GM12878 (cell line): ENCODE measurements around the gene MBOAT1. TPM values are rescaled to one million over a fixed set of nuclear protein-coding genes. Genes with fewer than 3 reads are reported as not detected.

Experiments
- ATAC-seq: fragments of 200-7000 bp; cut with Tn5 transposase; 3 replicates; pipeline ENCODE4 v1.9.1; 2020; ENCODE audit warnings: mild to moderate bottlenecking, moderate library complexity
- BruUV-seq: library from RNA; stranded (reverse); fragments of 400-500 nt; replicated peaks from 2 replicates; lab custom pipeline; 2021; lab: Mats Ljungman, UMichigan
- CTCF ChIA-PET: fragments of 300-600 bp; sonication (Branson Sonifier 250); formaldehyde crosslinking; extraction: SDS; loops from one replicate; lab custom pipeline; 2021; ENCODE audit warnings: inconsistent platforms; lab: Yijun Ruan, JAX
- POLR2A ChIA-PET: fragments of 350-600 bp; formaldehyde crosslinking; extraction: SDS; loops from one replicate; lab custom pipeline; 2021; ENCODE audit warnings: inconsistent platforms; lab: Charles Lee
- RAD21 ChIA-PET: fragments of 300-600 bp; sonication (Branson Sonifier 250); formaldehyde crosslinking; loops from one replicate; lab custom pipeline; 2023; ENCODE audit warnings: antibody characterized with exemption; ENCODE audit not compliant: unreplicated experiment; lab: Charles Lee
- SMC1A ChIA-PET: fragments of 300-600 bp; sonication (Branson Sonifier 250); formaldehyde crosslinking; loops from one replicate; lab custom pipeline; 2023; ENCODE audit not compliant: unreplicated experiment, uncharacterized antibody; lab: Charles Lee
- DNase-seq: peaks from one replicate; pipeline ENCODE4 v3.0.0-alpha.2; 2011; ENCODE audit warnings: low read depth, low spot score
- FAIRE-seq: peaks from 3 replicates; lab custom pipeline; 2011; peaks lifted over from hg19 to GRCh38; lab: Jason Lieb, UNC
- H2AFZ ChIP-seq: 2 replicates; pipeline ENCODE4 v1.6.0; 2011; ENCODE audit warnings: low read depth, low read length, control low read depth; ENCODE audit not compliant: control insufficient read depth
- H3K27ac ChIP-seq: 2 replicates; pipeline ENCODE4 v1.5.1; 2011; ENCODE audit warnings: control low read depth; ENCODE audit not compliant: control insufficient read depth, insufficient read depth
- H3K27me3 ChIP-seq, 2 experiments: replicated peaks in 1 of 2; 2 replicates each; pipeline versions ENCODE4 v1.6.0 to v1.6.1; 2011; ENCODE audit warnings: low read length in 1 of 2; ENCODE audit not compliant: control insufficient read depth in 2 of 2, insufficient read depth in 2 of 2
- H3K36me3 ChIP-seq, 2 experiments: 2 replicates each; pipeline ENCODE4 v1.5.1; 2011; ENCODE audit warnings: low read length in 1 of 2; ENCODE audit not compliant: control insufficient read depth in 2 of 2, insufficient read depth in 2 of 2
- H3K4me1 ChIP-seq: 2 replicates; pipeline ENCODE4 v1.6.1; 2011; ENCODE audit warnings: mild to moderate bottlenecking, low read length, moderate library complexity, mixed read lengths; ENCODE audit not compliant: control insufficient read depth, insufficient read depth
- H3K4me2 ChIP-seq: 2 replicates; pipeline ENCODE4 v1.6.0; 2011; ENCODE audit warnings: control low read depth; ENCODE audit not compliant: control insufficient read depth, insufficient read depth
- H3K4me3 ChIP-seq: fragments of 200-600 bp; sonication (generic); 2 replicates; pipeline ENCODE4 v1.5.1; 2016
- H3K79me2 ChIP-seq: 2 replicates; pipeline ENCODE4 v1.6.0; 2011; ENCODE audit warnings: low read length; ENCODE audit not compliant: control insufficient read depth, insufficient read depth
- H3K9ac ChIP-seq: 2 replicates; pipeline ENCODE4 v1.8.0; 2011; ENCODE audit warnings: low read length, control low read depth, mixed read lengths; ENCODE audit not compliant: control insufficient read depth, insufficient read depth
- H3K9me3 ChIP-seq: replicated peaks from 3 replicates; pipeline ENCODE4 v1.5.1; 2011; ENCODE audit warnings: mild to moderate bottlenecking, low read length; ENCODE audit not compliant: control insufficient read depth, insufficient read depth
- H4K20me1 ChIP-seq: 2 replicates; pipeline ENCODE4 v1.6.0; 2011; ENCODE audit not compliant: control insufficient read depth, insufficient read depth
- CHD1 ChIP-seq: IDR thresholded peaks from 2 replicates; pipeline ENCODE4 v1.6.1; 2012; ENCODE audit warnings: low read depth, low read length, improper control_type of control experiment
- CTCF ChIP-seq, 3 experiments: IDR thresholded peaks in 2 of 3; conservative IDR thresholded peaks in 1 of 3; 2 replicates each; pipeline ENCODE4 v1.5.1; 2011; ENCODE audit warnings: low read depth in 3 of 3, low read length in 3 of 3, mild to moderate bottlenecking in 3 of 3, control low read depth in 2 of 3, moderate library complexity in 2 of 3, inconsistent platforms in 1 of 3, mixed read lengths in 1 of 3; ENCODE audit not compliant: control insufficient read depth in 2 of 3, insufficient read depth in 1 of 3; ENCODE audit errors: extremely low read depth in 1 of 3
- HCFC1 ChIP-seq: fragments of 150-350 bp; IDR thresholded peaks from 2 replicates; pipeline ENCODE4 v1.6.1; 2014; ENCODE audit warnings: low read length
- IKZF2 ChIP-seq, 2 experiments: fragments of 450-650 bp; IDR thresholded peaks; 2 replicates each; pipeline ENCODE4 v1.6.1; 2017; ENCODE audit warnings: mild to moderate bottlenecking in 2 of 2, moderate library complexity in 2 of 2
- KDM1A ChIP-seq: fragments of 200-600 bp; sonication (generic); IDR thresholded peaks from 2 replicates; pipeline ENCODE4 v1.6.1; 2016; ENCODE audit warnings: borderline replicate concordance
- MTA3 ChIP-seq: IDR thresholded peaks from 2 replicates; pipeline ENCODE4 v1.6.1; 2012; ENCODE audit warnings: low read length, inconsistent platforms, borderline replicate concordance
- MXI1 ChIP-seq: fragments of 150-350 bp; IDR thresholded peaks from 2 replicates; pipeline ENCODE4 v1.6.1; 2011; ENCODE audit warnings: low read depth, mild to moderate bottlenecking, inconsistent platforms, low read length, improper control_type of control experiment
- PAX5 ChIP-seq: IDR thresholded peaks from 2 replicates; pipeline ENCODE4 v1.6.1; 2011; ENCODE audit warnings: low read depth, low read length, borderline replicate concordance
- PKNOX1 ChIP-seq: fragments of 450-650 bp; IDR thresholded peaks from 2 replicates; pipeline ENCODE4 v1.6.1; 2016; ENCODE audit warnings: mild to moderate bottlenecking
- POLR2AphosphoS2 ChIP-seq: IDR thresholded peaks from 2 replicates; pipeline ENCODE4 v1.6.1; 2011; ENCODE audit warnings: low read depth, mild to moderate bottlenecking, low read length, improper control_type of control experiment, moderate library complexity
- REST ChIP-seq: IDR thresholded peaks from 2 replicates; pipeline ENCODE4 v1.6.1; 2012; ENCODE audit warnings: mild to moderate bottlenecking, low read depth, low read length
- RUNX3 ChIP-seq: IDR thresholded peaks from 2 replicates; pipeline ENCODE4 v1.6.1; 2012; ENCODE audit warnings: low read length, inconsistent platforms
- SIN3A ChIP-seq: IDR thresholded peaks from 2 replicates; pipeline ENCODE4 v1.6.1; 2012; ENCODE audit warnings: low read depth, low read length, improper control_type of control experiment
- SMARCA5 ChIP-seq: fragments of 450-650 bp; IDR thresholded peaks from 2 replicates; pipeline ENCODE4 v1.6.1; 2017; ENCODE audit warnings: mild to moderate bottlenecking
- SMC3 ChIP-seq: IDR thresholded peaks from 2 replicates; pipeline ENCODE4 v1.6.1; 2011; ENCODE audit warnings: low read length, improper control_type of control experiment, borderline replicate concordance
- ZBTB33 ChIP-seq: fragments of 450-650 bp; IDR thresholded peaks from 2 replicates; pipeline ENCODE4 v1.6.1; 2017; ENCODE audit warnings: mild to moderate bottlenecking
- ZNF217 ChIP-seq: fragments of 450-650 bp; IDR thresholded peaks from 2 replicates; pipeline ENCODE4 v1.6.1; 2017; ENCODE audit warnings: antibody characterized with exemption, mild to moderate bottlenecking
- WGBS: methylation state at CpG from one replicate; pipeline ENCODE4 v1.1.6; 2016; ENCODE audit warnings: low lambda C conversion rate; ENCODE audit not compliant: insufficient replicate concordance, insufficient coverage; ENCODE audit errors: missing lambda C conversion rate; 5-methylcytosine and 5-hydroxymethylcytosine counted together
- in situ Hi-C: fragments of 300-500 bp; cut with MboI; formaldehyde crosslinking; loops from 9 replicates; pipeline ENCODE4 v1.14.3; 2018; ENCODE audit warnings: mixed read lengths
- intact Hi-C: fragments of 100-400 bp; cut with micrococcal nuclease; formaldehyde crosslinking; loops from one replicate; pipeline ENCODE4 v1.14.2; 2022; ENCODE audit not compliant: unreplicated experiment
- polyA plus RNA-seq, 11 experiments: library from polyadenylated mRNA; depleted of rRNA in 4 of 11; unstranded in 6 of 11; stranded (reverse) in 5 of 11; fragments of >200 nt; fragmentation: Nextera tagmentation in 4 of 11; fragmentation: Illumina TruSeq in 1 of 11; extraction: Ambion mirVana in 4 of 11; extraction: Trizol in 1 of 11; gene quantifications; 1 replicate in 1 of 11; 2 replicates in 10 of 11; pipeline versions ENCODE4 v1.2.1 to v1.2.3, GENCODE V29; 2011 to 2016; ENCODE audit warnings: inconsistent platforms in 2 of 11, missing spikeins in 2 of 11, low read depth in 1 of 11
- total RNA-seq, 4 experiments: library from RNA; depleted of rRNA in 3 of 4; stranded (reverse); fragments of >200 nt in 3 of 4; fragmentation: Illumina TruSeq in 1 of 4; extraction: Trizol in 1 of 4; gene quantifications; 2 replicates each; pipeline versions ENCODE4 v1.2.1 to v1.2.3, GENCODE V29; 2013 to 2021

MBOAT1 gene
- total and polyA plus RNA-seq, 10 of the 15 experiments (the other 5 are each of a cell fraction or from before 2014, with no cell fraction given), result 0.39 to 21.0 (median 11.6) TPM

DNA sequence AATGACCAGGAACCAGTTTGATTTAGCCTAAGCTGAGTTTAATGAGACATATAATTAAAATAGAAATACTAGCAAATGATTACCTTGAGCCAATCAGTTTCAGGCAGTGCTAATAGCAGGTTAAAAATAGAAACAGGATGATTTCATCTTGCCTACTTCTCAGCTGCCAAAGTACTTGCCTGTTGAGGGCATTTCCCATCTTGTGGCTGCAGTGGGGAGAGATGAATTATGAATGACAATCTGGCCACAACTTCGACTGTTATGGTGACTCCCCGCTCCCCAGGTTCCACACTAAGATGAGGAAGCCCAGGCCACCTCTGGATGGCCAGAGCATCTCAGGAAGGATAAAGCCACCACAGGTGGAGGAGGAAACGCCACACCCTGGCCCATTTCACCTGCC, 31.3 kb downstream of the MBOAT1 start:
- ATAC-seq, result peak; percentile 95
- intact Hi-C loops (no loop called here), in situ Hi-C loops (no loop called here)
- no peaks in the 10 kb centered on the region for H4K20me1 ChIP-seq
- ChIA-PET CTCF (no interaction called here), POLR2A (no interaction called here), SMC1A (interaction anchor here (0.8 to 1.2 kb wide), 7 partner anchors 12 to 60 kb away, joined by 3 to 5 read pairs (median 3); no protein-coding TSS in a partner anchor), RAD21 (interaction anchor here (1.1 kb wide), 1 partner anchor 31 kb away, joined by 3 read pairs; the partner anchor contains the start of gene MBOAT1)
- H3K27ac ChIP-seq, result no peak overlapping the region
- H2AFZ ChIP-seq, result no peak overlapping the region
- H3K4me3 ChIP-seq, result no peak overlapping the region
- H3K9me3 ChIP-seq, result peaks cover 3% of the 10 kb centered on the region; the same call in 2 of the 3 replicates
- no peak for FAIRE-seq
- H3K4me2 ChIP-seq, result no peak overlapping the region
- WGBS, result 17% methylated on average over 3 of the region's 3 CpGs
- H3K27me3 ChIP-seq, result no peaks in the 10 kb centered on the region
- no TSS peak for BruUV-seq
- DNase-seq, result no peak
- peaks cover 7% of the 10 kb centered on the region for H3K4me1 ChIP-seq
- H3K9ac ChIP-seq, result no peak overlapping the region
- peaks cover 4 to 5% of the 10 kb centered on the region in 2 experiments; a peak in 3 of 4 replicates for H3K36me3 ChIP-seq
- H3K79me2 ChIP-seq, result no peaks in the 10 kb centered on the region
- TF ChIP-seq CTCF (IDR thresholded peaks at IDR 0.05 in 2 of 3, conservative IDR thresholded peaks at IDR 0.05 in 1 of 3; ENCODE audit: control insufficient read depth in 2 of 3, extremely low read depth in 1 of 3, insufficient read depth in 1 of 3, low read depth in 3 of 3, low read length in 3 of 3), result no peak
- TF ChIP-seq PAX5, result no peak
- TF ChIP-seq KDM1A, result no peak
- no peak for TF ChIP-seq ZNF217
- TF ChIP-seq POLR2AphosphoS2, result no peak
- no peak for TF ChIP-seq HCFC1
- no peak for TF ChIP-seq SMC3
- no peak for TF ChIP-seq MXI1
- TF ChIP-seq IKZF2 (IDR thresholded peaks at IDR 0.05), result no peak
- TF ChIP-seq PKNOX1, result 0 out of 2 replicates have a peak, but pooled peaks have one; percentile 23
- TF ChIP-seq MTA3, result no peak
- TF ChIP-seq CHD1, result no peak
- no peak for TF ChIP-seq REST
- no peak for TF ChIP-seq ZBTB33
- no peak for TF ChIP-seq SIN3A
- no peak for TF ChIP-seq SMARCA5
- TF ChIP-seq RUNX3, result peak; percentile 72
